SK-N-SH (cell line): Measurements from ENCODE around the gene NME8. TPM values are rescaled to one million over a fixed set of nuclear protein-coding genes. Genes with fewer than 3 reads are reported as not detected.

Source experiments
- CTCF ChIA-PET: fragments of 300-600, 350-600 bp; formaldehyde crosslinking; extraction: SDS; loops from one replicate; lab custom pipeline; 2021; lab: Yijun Ruan, JAX
- POLR2A ChIA-PET: fragments of 350-600 bp; sonication (Branson Sonifier 250); formaldehyde crosslinking; extraction: SDS; loops from one replicate; lab custom pipeline; 2020; ENCODE audit warnings: antibody characterized with exemption, inconsistent platforms; lab: Yijun Ruan, JAX
- DNase-seq: peaks from one replicate; pipeline ENCODE4 v3.0.0; 2012
- H2AFZ ChIP-seq: fragments of 200-600 bp; sonication (generic); 2 replicates; pipeline ENCODE4 v1.8.1; 2016; ENCODE audit warnings: antibody characterized with exemption, mild to moderate bottlenecking, low read depth
- H3F3A ChIP-seq: fragments of 200-600 bp; sonication (generic); replicated peaks from 2 replicates; pipeline ENCODE3; 2016; ENCODE audit warnings: antibody characterized with exemption, mild to moderate bottlenecking; ENCODE audit not compliant: insufficient read depth
- H3K27ac ChIP-seq, 2 experiments: fragments of 200-500 bp in 1 of 2; fragments of 200-600 bp in 1 of 2; sonication (Bioruptor generic) in 1 of 2; sonication (generic), shearing (Covaris generic) in 1 of 2; 2 replicates each; pipeline versions ENCODE4 v1.5.1 to v1.6.1; 2014 to 2016; ENCODE audit warnings: low read depth in 2 of 2, inconsistent platforms in 1 of 2, low read length in 1 of 2, mild to moderate bottlenecking in 1 of 2, mixed read lengths in 1 of 2
- H3K27me3 ChIP-seq: fragments of 200-600 bp; sonication (generic), shearing (Covaris generic); 2 replicates; pipeline ENCODE4 v1.6.1; 2016; ENCODE audit warnings: mixed run types; ENCODE audit not compliant: insufficient read depth
- H3K36me3 ChIP-seq, 2 experiments: fragments of 200-500 bp in 1 of 2; fragments of 200-600 bp in 1 of 2; sonication (Bioruptor generic) in 1 of 2; sonication (generic) in 1 of 2; replicated peaks in 1 of 2; 2 replicates each; pipeline versions ENCODE3 to v1.5.1; 2014 to 2016; ENCODE audit warnings: low read length in 1 of 2, mild to moderate bottlenecking in 1 of 2; ENCODE audit not compliant: insufficient read depth in 2 of 2, control insufficient read depth in 1 of 2
- H3K4me1 ChIP-seq, 2 experiments: fragments of 200-500 bp in 1 of 2; fragments of 200-600 bp in 1 of 2; sonication (Bioruptor generic) in 1 of 2; sonication (generic), shearing (Covaris generic) in 1 of 2; 2 replicates each; pipeline versions ENCODE4 v1.5.1 to v1.6.1; 2014 to 2016; ENCODE audit warnings: low read depth in 1 of 2, low read length in 1 of 2, mixed run types in 1 of 2; ENCODE audit not compliant: insufficient read depth in 2 of 2, control insufficient read depth in 1 of 2
- H3K4me2 ChIP-seq: fragments of 200-600 bp; sonication (generic), shearing (Covaris generic); 2 replicates; pipeline ENCODE4 v1.6.1; 2017; ENCODE audit warnings: mixed run types
- H3K4me3 ChIP-seq, 2 experiments: fragments of 200-500 bp in 1 of 2; fragments of 200-600 bp in 1 of 2; sonication (Bioruptor generic) in 1 of 2; sonication (generic), shearing (Covaris generic) in 1 of 2; 2 replicates each; pipeline versions ENCODE4 v1.5.1 to v1.8.1; 2014 to 2016; ENCODE audit warnings: low read depth in 2 of 2, inconsistent platforms in 1 of 2, low read length in 1 of 2, mild to moderate bottlenecking in 1 of 2, mixed read lengths in 1 of 2, moderate library complexity in 1 of 2
- H3K79me2 ChIP-seq: fragments of 200-600 bp; sonication (generic); 2 replicates; pipeline ENCODE4 v1.8.1; 2017; ENCODE audit warnings: mild to moderate bottlenecking; ENCODE audit not compliant: insufficient read depth
- H3K9ac ChIP-seq: fragments of 200-600 bp; sonication (generic); 2 replicates; pipeline ENCODE4 v1.6.1; 2017; ENCODE audit warnings: mixed run types
- H3K9me2 ChIP-seq: fragments of 200-600 bp; sonication (generic); 2 replicates; pipeline ENCODE4 v1.6.1; 2017; ENCODE audit warnings: mixed run types
- H3K9me3 ChIP-seq: fragments of 200-600 bp; sonication (generic); 2 replicates; pipeline ENCODE4 v1.6.1; 2017; ENCODE audit warnings: mixed run types, mild to moderate bottlenecking, moderate library complexity
- H4K20me1 ChIP-seq: fragments of 200-600 bp; sonication (generic); 2 replicates; pipeline ENCODE4 v1.6.1; 2017; ENCODE audit warnings: mild to moderate bottlenecking, mixed run types; ENCODE audit not compliant: insufficient read depth
- CHD2 ChIP-seq: fragments of 150-350 bp; IDR thresholded peaks from 2 replicates; pipeline ENCODE4 v1.6.1; 2018; ENCODE audit warnings: low read length; ENCODE audit not compliant: partially characterized antibody
- EP300 ChIP-seq, 2 experiments: IDR thresholded peaks; 2 replicates each; pipeline versions ENCODE4 v1.4.0 to v1.6.1; 2012; ENCODE audit warnings: borderline replicate concordance in 1 of 2, low read depth in 1 of 2, low read length in 1 of 2
- EZH2phosphoT487 ChIP-seq: fragments of 200-600 bp; sonication (generic); IDR thresholded peaks from 2 replicates; pipeline ENCODE4 v1.6.1; 2017; ENCODE audit warnings: low read depth, mixed run types, mild to moderate bottlenecking, antibody characterized with exemption, moderate library complexity, borderline replicate concordance
- GABPA ChIP-seq: IDR thresholded peaks from 2 replicates; pipeline ENCODE4 v1.4.0; 2012; ENCODE audit warnings: low read depth, mild to moderate bottlenecking
- GATA2 ChIP-seq: sonication (generic); formaldehyde crosslinking; IDR thresholded peaks from 2 replicates; pipeline ENCODE4 v1.5.0; 2020; ENCODE audit warnings: mild to moderate bottlenecking, missing genetic modification reagents
- IRF3 ChIP-seq: fragments of 150-350 bp; IDR thresholded peaks from 2 replicates; pipeline ENCODE4 v1.6.1; 2016; ENCODE audit warnings: mild to moderate bottlenecking, low read depth, low read length
- JUND ChIP-seq: IDR thresholded peaks from 2 replicates; pipeline ENCODE4 v1.4.0; 2012
- MAX ChIP-seq: IDR thresholded peaks from 2 replicates; pipeline ENCODE4 v1.4.0; 2012; ENCODE audit warnings: low read depth
- NRF1 ChIP-seq: IDR thresholded peaks from 2 replicates; pipeline ENCODE4 v1.6.1; 2012; ENCODE audit warnings: low read depth, mild to moderate bottlenecking, low read length
- POLR2AphosphoS5 ChIP-seq: IDR thresholded peaks from 2 replicates; pipeline ENCODE4 v1.6.1; 2012; ENCODE audit warnings: low read depth, low read length
- RAD21 ChIP-seq: IDR thresholded peaks from 2 replicates; pipeline ENCODE4 v1.6.1; 2012; ENCODE audit warnings: mild to moderate bottlenecking, low read length
- REST ChIP-seq: IDR thresholded peaks from 2 replicates; pipeline ENCODE4 v1.6.1; 2012; ENCODE audit warnings: mild to moderate bottlenecking, low read depth, low read length, moderate library complexity
- SIN3A ChIP-seq: IDR thresholded peaks from 2 replicates; pipeline ENCODE4 v1.6.1; 2012; ENCODE audit warnings: low read depth, mild to moderate bottlenecking, low read length, moderate library complexity, borderline replicate concordance
- SMC3 ChIP-seq: IDR thresholded peaks from 2 replicates; pipeline ENCODE4 v1.6.1; 2012; ENCODE audit warnings: low read depth, low read length, improper control_type of control experiment
- TAF1 ChIP-seq: IDR thresholded peaks from 2 replicates; pipeline ENCODE4 v1.6.1; 2012; ENCODE audit warnings: low read depth, mild to moderate bottlenecking, low read length, moderate library complexity, borderline replicate concordance
- TCF12 ChIP-seq: IDR thresholded peaks from 2 replicates; pipeline ENCODE4 v1.4.0; 2012
- TEAD4 ChIP-seq: IDR thresholded peaks from 2 replicates; pipeline ENCODE4 v1.4.0; 2012; ENCODE audit warnings: mild to moderate bottlenecking, borderline replicate concordance; ENCODE audit not compliant: insufficient read depth
- USF2 ChIP-seq: fragments of 150-350 bp; IDR thresholded peaks from 2 replicates; pipeline ENCODE4 v1.6.1; 2017; ENCODE audit warnings: antibody characterized with exemption, low read length, low read depth, borderline replicate concordance
- YY1 ChIP-seq: IDR thresholded peaks from 2 replicates; pipeline ENCODE4 v1.4.0; 2012; ENCODE audit warnings: low read depth, mild to moderate bottlenecking
- WGBS: methylation state at CpG from one replicate; pipeline ENCODE4 v1.1.6; 2017; ENCODE audit warnings: low lambda C conversion rate; 5-methylcytosine and 5-hydroxymethylcytosine counted together
- polyA plus RNA-seq, 3 experiments: library from polyadenylated mRNA; depleted of rRNA; stranded (reverse); fragments of >200 nt; gene quantifications; 2 replicates each; pipeline ENCODE4 v1.2.3, GENCODE V29; 2012

Gene NME8
- polyA plus RNA-seq, 1 of the 3 experiments (the other 2 are of a cell fraction), result not detected

- TF ChIP-seq REST (no peak), TEAD4 (no peak), MAX (no peak), EZH2phosphoT487 (no peak), CHD2 (no peak), GABPA (no peak), EP300 (IDR thresholded peaks at IDR 0.05; ENCODE audit: borderline replicate concordance in 1 of 2, low read depth in 1 of 2, low read length in 1 of 2) (no peak), SMC3 (no peak), YY1 (no peak), JUND (no peak), TAF1 (no peak)
Observed at GRCh38 chr7:37944737-37945054, 96.3 kb downstream of the NME8 start (continued).

GRCh38 chr7:37945336-37945735, 96.9 kb downstream of the NME8 start:
- no peak overlapping the region for H3K27ac ChIP-seq
- CTCF ChIA-PET, result interaction anchor here (2.4 to 2.7 kb wide), 2 partner anchors 28 to 44 kb away, joined by 7 to 10 read pairs; partner anchors contain the start of gene SFRP4
- H3K9ac ChIP-seq, result no peak overlapping the region
- no peaks in the 10 kb centered on the region for H3K36me3 ChIP-seq
- no peak for DNase-seq
- peaks cover 0 to 4% of the 10 kb centered on the region in 2 experiments; a peak in 1 of 4 replicates for H3K4me1 ChIP-seq
- H3K27me3 ChIP-seq, result no peaks in the 10 kb centered on the region
- H3K4me2 ChIP-seq, result no peak overlapping the region
- 60% methylated on average over 4 of the region's 4 CpGs for WGBS
- H3K9me2 ChIP-seq, result no peaks in the 10 kb centered on the region
- H4K20me1 ChIP-seq, result no peaks in the 10 kb centered on the region
- POLR2A ChIA-PET, result no interaction called here
- no peak overlapping the region for H2AFZ ChIP-seq
- H3K4me3 ChIP-seq, result no peak overlapping the region
- no peaks in the 10 kb centered on the region for H3F3A ChIP-seq
- H3K79me2 ChIP-seq, result no peaks in the 10 kb centered on the region
- no peak for TF ChIP-seq TCF12
- TF ChIP-seq USF2, result no peak
- TF ChIP-seq REST, result no peak
- no peak for TF ChIP-seq GATA2
- TF ChIP-seq SIN3A, result no peak
- no peak for TF ChIP-seq NRF1
- no peak for TF ChIP-seq IRF3
- TF ChIP-seq EP300 (IDR thresholded peaks at IDR 0.05; ENCODE audit: borderline replicate concordance in 1 of 2, low read depth in 1 of 2, low read length in 1 of 2), result no peak
- no peak for TF ChIP-seq RAD21
- no peak for TF ChIP-seq POLR2AphosphoS5
- TF ChIP-seq, all 33 proteins: peak for 0
- H3K9me3 ChIP-seq, result no peaks in the 10 kb centered on the region; the same call in 1 of the 2 replicates
